GM12864 (cell line): ENCODE results near the gene SULT1A2.
A peak's percentile ranks its signal among the peaks of the same experiment; 100 is the strongest.
"Not testable (repeated sequence)": the region's sequence is repeated elsewhere in the genome, so short reads cannot be mapped to it uniquely, and the experiment has no call there.

Source experiments
- DNase-seq: peaks from one replicate; pipeline ENCODE4 v3.0.0-alpha.2; 2011; ENCODE audit warnings: low read depth
- H3K4me3 ChIP-seq: 2 replicates; pipeline ENCODE4 v1.5.1; 2011; ENCODE audit warnings: mild to moderate bottlenecking, low read depth, low read length, control low read depth
- CTCF ChIP-seq: IDR thresholded peaks from 2 replicates; pipeline ENCODE4 v1.5.1; 2011; ENCODE audit warnings: low read depth, mild to moderate bottlenecking, moderate library complexity, low read length, control low read depth, inconsistent platforms; ENCODE audit errors: missing control alignments

SULT1A2 gene

GRCh38 chr16:28596840-28597691, at the start of gene SULT1A2:
Gene SULT1A2, minus strand, starts transcription at chr16:28597050. Its CDS starts 1,120 bp downstream, at chr16:28595930.
- no peak for TF ChIP-seq CTCF
- H3K4me3 ChIP-seq: no peak within 1 kb of the TSS
- DNase-seq: no peak

- H3K4me3 ChIP-seq: not testable (repeated sequence)
- peak; percentile 43 for DNase-seq
These were observed 43.1 kb upstream of the SULT1A2 start for GRCh38 chr16:28639959-28640358.

- H3K4me3 ChIP-seq, DNase-seq: not testable (repeated sequence)
These were observed 41.5 kb upstream of the SULT1A2 start for GRCh38 chr16:28638359-28638758.

- H3K4me3 ChIP-seq, DNase-seq: not testable (repeated sequence)
These were observed 40.9 kb upstream of the SULT1A2 start, which contains the start of gene NPIPB8 for GRCh38 chr16:28637765-28638164. Gene NPIPB8, plus strand, starts transcription at chr16:28638065. Its CDS starts 296 bp downstream, at chr16:28638361.

GRCh38 chr16:28636093-28636823, 39.4 kb upstream of the SULT1A2 start:
- H3K4me3 ChIP-seq, DNase-seq: not testable (repeated sequence)

- not testable (repeated sequence) for H3K4me3 ChIP-seq, DNase-seq
These were observed 34.1 kb upstream of the SULT1A2 start for GRCh38 chr16:28630905-28631304.

- peak overlapping the region; percentile 70 for H3K4me3 ChIP-seq
- DNase-seq: no peak
- no peak for TF ChIP-seq CTCF
These were observed 26.4 kb upstream of the SULT1A2 start for GRCh38 chr16:28623172-28623711.

GRCh38 chr16:28622532-28623171, 25.8 kb upstream of the SULT1A2 start:
- DNase-seq: not testable (repeated sequence)
- peak overlapping the region; percentile 70 for H3K4me3 ChIP-seq

GRCh38 chr16:28621481-28622155, 24.8 kb upstream of the SULT1A2 start:
- TF ChIP-seq CTCF: no peak
- H3K4me3 ChIP-seq: no peak overlapping the region; the same call in 1 of the 2 replicates
- DNase-seq: no peak

- H3K4me3 ChIP-seq, DNase-seq: not testable (repeated sequence)
These were observed 23.5 kb upstream of the SULT1A2 start for GRCh38 chr16:28620316-28620715.
